Activated T-cell treated with anti-CD3 and anti-CD28 coated beads, Interleukin-2, amount 50 U/mL, for 72 hours (primary cell): ENCODE results near the gene KCNT1. TPM values are rescaled to one million over a fixed set of nuclear protein-coding genes. Genes with fewer than 3 reads are reported as not detected.

Experiments
- ATAC-seq, 2 donors: fragments of 150-1000 bp; cut with Tn5 transposase; replicated peaks in 1 of 2; 2 replicates each; pipeline ENCODE4 v1.10.0; 2021; ENCODE audit warnings: moderate library complexity in 2 of 2, mild to moderate bottlenecking in 1 of 2
- DNase-seq, 2 donors: peaks; one replicate each; pipeline ENCODE4 v3.0.0; 2021 to 2022; ENCODE audit warnings: mixed read lengths in 1 of 2
- H3K27ac Mint-ChIP-seq: one replicate; pipeline ENCODE4 v1.8.0; 2022; ENCODE audit warnings: mild to moderate bottlenecking, moderate library complexity, mixed read lengths
- H3K27me3 Mint-ChIP-seq: one replicate; pipeline ENCODE4 v1.8.0; 2022; ENCODE audit warnings: low read depth, mixed read lengths
- H3K36me3 Mint-ChIP-seq, 2 donors: one replicate each; pipeline ENCODE4 v1.8.0; 2022; ENCODE audit warnings: mixed read lengths in 2 of 2, mild to moderate bottlenecking in 1 of 2; ENCODE audit not compliant: insufficient read depth in 2 of 2
- H3K4me1 Mint-ChIP-seq: one replicate; pipeline ENCODE4 v1.8.0; 2022; ENCODE audit warnings: low read depth, mixed read lengths
- H3K4me3 Mint-ChIP-seq, 2 donors: one replicate each; pipeline ENCODE4 v1.8.0; 2022; ENCODE audit warnings: mild to moderate bottlenecking in 2 of 2, mixed read lengths in 2 of 2, moderate library complexity in 2 of 2
- H3K9me3 Mint-ChIP-seq, 2 donors: one replicate each; pipeline ENCODE4 v1.8.0; 2022; ENCODE audit warnings: mixed read lengths in 2 of 2
- total RNA-seq, 2 donors: library from RNA; stranded (reverse); gene quantifications; one replicate each; pipeline ENCODE4 v1.2.3, GENCODE V29; 2022

Gene KCNT1
- total RNA-seq, 2 donors from 2014 or later = not detected

GRCh38 chr9:135822374-135822755 is 120.4 kb downstream of the KCNT1 start:
- no peak for ATAC-seq
- H3K27ac Mint-ChIP-seq = no peak overlapping the region
- H3K36me3 Mint-ChIP-seq = peaks cover 1 to 25% of the 10 kb centered on the region in 2 donors

GRCh38 chr9:135823036-135823435 is 121.1 kb downstream of the KCNT1 start:
- Mint-ChIP-seq H3K4me1 (peaks cover 9% of the 10 kb centered on the region), H3K9me3 (peaks cover 0 to under 1% of the 10 kb centered on the region in 2 donors), H3K27me3 (no peaks in the 10 kb centered on the region), H3K36me3 (peaks cover 2 to 26% of the 10 kb centered on the region in 2 donors), H3K4me3 (no peak overlapping the region), H3K27ac (no peak overlapping the region)
- ATAC-seq (no peak), DNase-seq (no peak)

More at GRCh38 chr9:135822374-135822755, 120.4 kb downstream of the KCNT1 start:
- Mint-ChIP-seq H3K9me3 (no peaks in the 10 kb centered on the region), H3K4me3 (no peak overlapping the region), H3K4me1 (peaks cover 8% of the 10 kb centered on the region), H3K27me3 (no peaks in the 10 kb centered on the region)
- DNase-seq = no peak

GRCh38 chr9:135825435-135826187 is 123.6 kb downstream of the KCNT1 start:
- peaks cover 0 to 5% of the 10 kb centered on the region in 2 donors for H3K9me3 Mint-ChIP-seq
- ATAC-seq (no peak), DNase-seq (no peak)
- peak overlapping the region; percentile 18 for H3K27ac Mint-ChIP-seq
- H3K27me3 Mint-ChIP-seq = no peaks in the 10 kb centered on the region
- no peak overlapping the region for H3K4me3 Mint-ChIP-seq
- H3K4me1 Mint-ChIP-seq = peaks cover 17% of the 10 kb centered on the region
- H3K36me3 Mint-ChIP-seq = peaks cover 8 to 34% of the 10 kb centered on the region in 2 donors

DNA sequence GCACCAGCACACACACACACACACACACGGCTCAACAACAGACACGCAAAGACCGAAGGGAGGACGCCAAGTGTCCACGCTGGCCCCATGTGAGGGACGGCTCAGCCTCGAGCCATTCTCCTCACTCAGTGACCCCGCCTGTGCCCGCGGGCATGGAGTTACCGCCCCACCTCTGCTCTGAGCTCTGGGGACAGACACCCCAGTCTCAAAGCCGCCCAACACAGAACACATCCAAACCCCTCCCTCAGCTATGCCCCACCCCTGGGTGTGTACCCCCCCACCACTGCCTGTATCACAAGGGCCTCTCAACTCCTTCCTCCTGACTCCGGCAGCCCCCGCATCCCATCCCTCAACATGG is 124.2 kb downstream of the KCNT1 start:
- H3K4me1 Mint-ChIP-seq = peaks cover 17% of the 10 kb centered on the region
- H3K27ac Mint-ChIP-seq = no peak overlapping the region
- peaks cover 0 to 5% of the 10 kb centered on the region in 2 donors for H3K9me3 Mint-ChIP-seq
- DNase-seq = no peak
- no peak overlapping the region for H3K4me3 Mint-ChIP-seq
- H3K36me3 Mint-ChIP-seq = peaks cover 8 to 33% of the 10 kb centered on the region in 2 donors
- no peak for ATAC-seq
- no peaks in the 10 kb centered on the region for H3K27me3 Mint-ChIP-seq

GRCh38 chr9:135827301-135827700 is 125.3 kb downstream of the KCNT1 start:
- DNase-seq (no peak), ATAC-seq (no peak)
- H3K36me3 Mint-ChIP-seq = peaks cover 8 to 31% of the 10 kb centered on the region in 2 donors
- H3K27ac Mint-ChIP-seq = no peak overlapping the region
- no peaks in the 10 kb centered on the region for H3K27me3 Mint-ChIP-seq
- H3K4me1 Mint-ChIP-seq = peaks cover 17% of the 10 kb centered on the region
- H3K4me3 Mint-ChIP-seq = no peak overlapping the region
- H3K9me3 Mint-ChIP-seq = peaks cover 0 to 5% of the 10 kb centered on the region in 2 donors

DNA sequence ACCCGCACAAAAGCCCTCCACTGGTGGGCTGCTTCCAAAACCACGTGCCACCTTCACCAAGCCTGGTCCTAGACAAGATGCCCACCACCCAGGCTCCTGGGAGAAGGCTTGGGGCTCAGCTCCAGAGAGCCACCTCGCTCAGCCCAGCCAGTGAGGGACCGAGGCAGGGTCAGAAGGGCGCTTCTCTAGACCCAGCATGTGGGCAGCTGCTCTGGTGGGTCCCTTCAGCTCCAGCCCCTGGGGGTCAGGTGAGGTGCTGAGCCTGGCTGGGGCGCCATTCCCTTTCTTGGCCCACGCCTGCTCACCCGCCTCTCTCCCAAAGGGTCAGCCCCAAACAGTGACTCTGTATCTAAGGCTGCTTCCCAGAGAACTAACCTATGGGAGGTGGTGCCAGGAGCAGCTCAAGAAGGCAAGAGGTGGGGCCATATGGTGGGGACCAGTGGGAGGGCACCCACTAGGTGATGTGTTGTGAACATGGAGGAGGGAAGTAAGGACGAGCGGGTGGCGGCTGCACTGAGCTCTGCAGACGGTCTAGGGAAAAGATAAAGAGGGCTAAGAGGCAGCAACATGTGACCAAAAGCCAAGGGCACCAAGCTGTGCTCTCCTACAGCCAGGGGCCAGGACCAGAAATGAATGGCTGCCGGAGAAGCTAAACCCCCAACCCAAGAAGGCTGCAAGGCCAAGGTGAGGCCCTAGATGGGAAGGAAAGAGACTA is 126.0 kb downstream of the KCNT1 start:
- H3K4me3 Mint-ChIP-seq = no peak overlapping the region
- DNase-seq = no peak
- H3K27me3 Mint-ChIP-seq = no peaks in the 10 kb centered on the region
- ATAC-seq = no peak
- no peak overlapping the region for H3K27ac Mint-ChIP-seq
- peaks cover 17% of the 10 kb centered on the region for H3K4me1 Mint-ChIP-seq
- H3K36me3 Mint-ChIP-seq = peaks cover 7 to 26% of the 10 kb centered on the region in 2 donors
- peaks cover 0 to 5% of the 10 kb centered on the region in 2 donors for H3K9me3 Mint-ChIP-seq

- H3K4me3 Mint-ChIP-seq = no peak overlapping the region
- no peak overlapping the region for H3K27ac Mint-ChIP-seq
Measured at GRCh38 chr9:135828656-135829055, 126.7 kb downstream of the KCNT1 start.

DNA sequence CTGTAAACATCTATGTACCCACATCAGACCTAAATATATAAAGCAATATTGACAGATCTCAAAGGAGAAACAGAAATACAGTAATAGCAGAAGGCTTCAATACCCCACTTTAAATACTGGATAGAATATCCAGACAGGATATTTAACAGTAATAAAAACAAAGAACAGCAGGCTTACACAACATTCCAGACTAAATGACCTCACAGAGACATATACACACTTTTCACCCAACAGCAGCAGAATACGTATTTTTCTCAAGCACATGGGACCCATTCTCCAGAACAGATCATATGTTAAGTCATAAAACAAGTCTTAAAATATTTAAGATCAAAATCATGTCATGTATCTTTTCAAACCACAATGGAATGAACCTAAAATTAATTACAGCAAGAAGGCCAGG is 128.5 kb downstream of the KCNT1 start:
- Mint-ChIP-seq H3K4me1 (peaks cover 10% of the 10 kb centered on the region), H3K27ac (no peak overlapping the region), H3K27me3 (no peaks in the 10 kb centered on the region), H3K9me3 (peaks cover 1 to 5% of the 10 kb centered on the region in 2 donors), H3K36me3 (peaks cover 7 to 13% of the 10 kb centered on the region in 2 donors), H3K4me3 (no peak overlapping the region)
- DNase-seq (no peak), ATAC-seq (no peak)

More at GRCh38 chr9:135828656-135829055, 126.7 kb downstream of the KCNT1 start:
- Mint-ChIP-seq H3K9me3 (peaks cover 1 to 5% of the 10 kb centered on the region in 2 donors), H3K27me3 (no peaks in the 10 kb centered on the region), H3K4me1 (peaks cover 17% of the 10 kb centered on the region), H3K36me3 (peaks cover 7 to 22% of the 10 kb centered on the region in 2 donors)
- no peak for ATAC-seq
- no peak for DNase-seq

DNA sequence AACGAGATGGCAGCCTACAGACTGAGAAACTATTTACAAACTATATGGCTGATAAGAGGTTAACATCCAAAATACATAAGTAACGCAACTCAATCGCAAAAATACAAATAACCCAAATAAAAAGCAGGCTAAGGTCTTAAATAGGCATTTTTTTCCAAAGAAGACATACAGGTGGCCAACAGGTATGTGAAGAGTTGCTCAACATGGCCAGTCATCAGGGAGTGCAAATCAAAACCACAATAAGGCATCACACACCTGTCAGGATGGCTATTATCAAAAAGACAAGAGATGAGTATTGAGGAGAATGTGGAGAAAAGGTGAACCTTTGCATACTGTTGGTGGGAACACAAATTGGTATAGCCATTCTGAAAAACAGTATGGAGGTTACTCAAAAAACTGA is 131.9 kb downstream of the KCNT1 start:
- Mint-ChIP-seq H3K4me3 (no peak overlapping the region), H3K4me1 (no peaks in the 10 kb centered on the region), H3K27ac (no peak overlapping the region), H3K36me3 (peaks cover 4 to 7% of the 10 kb centered on the region in 2 donors), H3K9me3 (peaks cover 1 to 2% of the 10 kb centered on the region in 2 donors), H3K27me3 (no peaks in the 10 kb centered on the region)
- ATAC-seq = no peak
- no peak for DNase-seq

GRCh38 chr9:135835131-135835530 is 133.1 kb downstream of the KCNT1 start:
- H3K27ac Mint-ChIP-seq = no peak overlapping the region
- DNase-seq (no peak), ATAC-seq (no peak)
- H3K9me3 Mint-ChIP-seq = peaks cover 0 to 1% of the 10 kb centered on the region in 2 donors
- peaks cover 0 to 3% of the 10 kb centered on the region in 2 donors for H3K36me3 Mint-ChIP-seq
- no peak overlapping the region for H3K4me3 Mint-ChIP-seq
- H3K4me1 Mint-ChIP-seq = no peaks in the 10 kb centered on the region
- H3K27me3 Mint-ChIP-seq = no peaks in the 10 kb centered on the region

GRCh38 chr9:135839516-135839915 is 137.5 kb downstream of the KCNT1 start:
- Mint-ChIP-seq H3K27me3 (no peaks in the 10 kb centered on the region), H3K9me3 (peaks cover 6 to 7% of the 10 kb centered on the region in 2 donors), H3K4me1 (peaks cover 12% of the 10 kb centered on the region), H3K36me3 (peaks cover 6 to 15% of the 10 kb centered on the region in 2 donors), H3K4me3 (no peak overlapping the region), H3K27ac (no peak overlapping the region)
- ATAC-seq (no peak), DNase-seq (no peak)

- ATAC-seq = no peak
- Mint-ChIP-seq H3K27ac (no peak overlapping the region), H3K9me3 (peaks cover 9 to 11% of the 10 kb centered on the region in 2 donors), H3K36me3 (peaks cover 8 to 21% of the 10 kb centered on the region in 2 donors), H3K4me3 (no peak overlapping the region), H3K27me3 (no peaks in the 10 kb centered on the region), H3K4me1 (peaks cover 12% of the 10 kb centered on the region)
- DNase-seq = no peak
Measured at GRCh38 chr9:135840107-135840506, 138.1 kb downstream of the KCNT1 start.

- Mint-ChIP-seq H3K4me1 (peaks cover 12% of the 10 kb centered on the region), H3K9me3 (peaks cover 9 to 13% of the 10 kb centered on the region in 2 donors), H3K36me3 (peaks cover 13 to 26% of the 10 kb centered on the region in 2 donors), H3K27me3 (no peaks in the 10 kb centered on the region), H3K27ac (no peak overlapping the region), H3K4me3 (no peak overlapping the region)
- DNase-seq (no peak), ATAC-seq (no peak)
Measured at GRCh38 chr9:135840539-135840938, 138.6 kb downstream of the KCNT1 start.
